Sigmoid colon (tissue), 4 donors: ENCODE results near the gene PNPLA1.

Experiments used
- EP300 ChIP-seq, 4 donors: sonication (generic); formaldehyde crosslinking; IDR thresholded peaks; one replicate each; pipeline ENCODE4 v1.6.1; 2017; ENCODE audit warnings: antibody characterized with exemption in 4 of 4
- POLR2A ChIP-seq, 2 donors: fragments of 450-650 bp; IDR thresholded peaks; one replicate each; pipeline ENCODE4 v1.6.1; 2016; ENCODE audit warnings: antibody characterized with exemption in 2 of 2, mild to moderate bottlenecking in 2 of 2, moderate library complexity in 2 of 2
- POLR2AphosphoS5 ChIP-seq, 4 donors: sonication (generic); formaldehyde crosslinking; IDR thresholded peaks; one replicate each; pipeline ENCODE4 v1.6.1; 2017; ENCODE audit warnings: antibody characterized with exemption in 4 of 4
- TF ChIP-seq, protein P1 (sequence below), 4 experiments: fragments of 450-650 bp in 3 of 4; fragments of 200-600 bp in 1 of 4; IDR thresholded peaks; one replicate each; pipeline ENCODE4 v1.5.1; 2016 to 2019; ENCODE audit warnings: antibody characterized with exemption in 4 of 4, mild to moderate bottlenecking in 3 of 4, moderate library complexity in 2 of 4

GRCh38 chr6:36336208-36336710 is 66.4 kb downstream of the PNPLA1 start:
- TF ChIP-seq, protein P1, sequence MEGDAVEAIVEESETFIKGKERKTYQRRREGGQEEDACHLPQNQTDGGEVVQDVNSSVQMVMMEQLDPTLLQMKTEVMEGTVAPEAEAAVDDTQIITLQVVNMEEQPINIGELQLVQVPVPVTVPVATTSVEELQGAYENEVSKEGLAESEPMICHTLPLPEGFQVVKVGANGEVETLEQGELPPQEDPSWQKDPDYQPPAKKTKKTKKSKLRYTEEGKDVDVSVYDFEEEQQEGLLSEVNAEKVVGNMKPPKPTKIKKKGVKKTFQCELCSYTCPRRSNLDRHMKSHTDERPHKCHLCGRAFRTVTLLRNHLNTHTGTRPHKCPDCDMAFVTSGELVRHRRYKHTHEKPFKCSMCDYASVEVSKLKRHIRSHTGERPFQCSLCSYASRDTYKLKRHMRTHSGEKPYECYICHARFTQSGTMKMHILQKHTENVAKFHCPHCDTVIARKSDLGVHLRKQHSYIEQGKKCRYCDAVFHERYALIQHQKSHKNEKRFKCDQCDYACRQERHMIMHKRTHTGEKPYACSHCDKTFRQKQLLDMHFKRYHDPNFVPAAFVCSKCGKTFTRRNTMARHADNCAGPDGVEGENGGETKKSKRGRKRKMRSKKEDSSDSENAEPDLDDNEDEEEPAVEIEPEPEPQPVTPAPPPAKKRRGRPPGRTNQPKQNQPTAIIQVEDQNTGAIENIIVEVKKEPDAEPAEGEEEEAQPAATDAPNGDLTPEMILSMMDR (IDR thresholded peaks at IDR 0.05), result no peak
- no peak for TF ChIP-seq POLR2A (IDR thresholded peaks at IDR 0.05)
- TF ChIP-seq POLR2AphosphoS5 (IDR thresholded peaks at IDR 0.05), result no peak
- TF ChIP-seq EP300 (IDR thresholded peaks at IDR 0.05), result no peak
